Activated naive CD8-positive, alpha-beta T cell (primary cell): Measurements from ENCODE around the gene HDAC8.
"Not testable (repeated sequence)": the region's sequence is repeated elsewhere in the genome, so short reads cannot be mapped to it uniquely, and the experiment has no call there.

ENCODE experiments used
- H3K27ac Mint-ChIP-seq: one replicate; pipeline ENCODE4 v1.8.0; 2021; ENCODE audit warnings: mixed read lengths
- H3K27me3 Mint-ChIP-seq: one replicate; pipeline ENCODE4 v1.8.0; 2021; ENCODE audit warnings: mixed read lengths
- H3K36me3 Mint-ChIP-seq: one replicate; pipeline ENCODE4 v1.8.0; 2021; ENCODE audit warnings: mixed read lengths
- H3K4me1 Mint-ChIP-seq: one replicate; pipeline ENCODE4 v1.8.0; 2021; ENCODE audit warnings: low read depth, mixed read lengths
- H3K4me3 Mint-ChIP-seq: one replicate; pipeline ENCODE4 v1.8.0; 2021; ENCODE audit warnings: mild to moderate bottlenecking, mixed read lengths
- H3K9me3 Mint-ChIP-seq: one replicate; pipeline ENCODE4 v1.8.0; 2021; ENCODE audit warnings: low read depth, mixed read lengths

The HDAC8 gene

DNA sequence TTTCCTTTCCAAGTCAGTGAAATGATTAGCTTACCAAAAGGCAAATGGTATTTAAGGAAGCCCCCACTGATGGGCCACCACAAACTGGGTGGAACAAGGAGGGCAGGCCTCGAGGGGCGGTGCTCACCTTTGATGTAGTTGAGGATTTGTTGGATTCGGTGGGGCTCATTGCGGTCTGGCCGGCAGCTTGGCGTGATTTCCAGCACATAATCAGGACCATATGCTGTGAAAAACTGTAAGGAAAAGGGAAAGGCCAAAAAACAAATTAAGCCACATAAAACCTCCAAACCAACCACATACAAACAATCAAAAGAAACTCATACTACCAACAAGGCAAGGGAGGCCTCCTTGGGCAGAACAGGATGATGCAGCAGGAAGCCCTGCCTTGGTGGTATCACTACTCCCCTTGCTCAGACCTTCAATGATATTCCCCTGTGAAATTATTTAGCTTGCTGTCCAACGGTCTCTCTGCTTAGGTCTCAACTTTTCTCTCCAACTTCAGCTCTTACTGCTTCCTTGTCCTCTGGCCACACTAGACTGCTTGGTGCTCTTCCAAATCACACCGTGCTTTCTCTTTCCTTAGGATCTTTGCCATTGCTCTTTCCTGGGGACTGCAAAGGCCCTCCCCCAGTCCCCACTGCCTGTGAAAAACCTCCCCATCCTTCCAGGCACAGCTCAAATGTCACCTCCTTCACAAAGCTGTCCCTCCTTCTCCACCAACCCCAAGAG lies 220.9 kb downstream of the HDAC8 start:
- Mint-ChIP-seq H3K27me3 (no peaks in the 10 kb centered on the region), H3K4me1 (no peaks in the 10 kb centered on the region), H3K36me3 (peaks cover 12% of the 10 kb centered on the region), H3K9me3 (no peaks in the 10 kb centered on the region), H3K4me3 (no peak overlapping the region), H3K27ac (no peak overlapping the region)

DNA sequence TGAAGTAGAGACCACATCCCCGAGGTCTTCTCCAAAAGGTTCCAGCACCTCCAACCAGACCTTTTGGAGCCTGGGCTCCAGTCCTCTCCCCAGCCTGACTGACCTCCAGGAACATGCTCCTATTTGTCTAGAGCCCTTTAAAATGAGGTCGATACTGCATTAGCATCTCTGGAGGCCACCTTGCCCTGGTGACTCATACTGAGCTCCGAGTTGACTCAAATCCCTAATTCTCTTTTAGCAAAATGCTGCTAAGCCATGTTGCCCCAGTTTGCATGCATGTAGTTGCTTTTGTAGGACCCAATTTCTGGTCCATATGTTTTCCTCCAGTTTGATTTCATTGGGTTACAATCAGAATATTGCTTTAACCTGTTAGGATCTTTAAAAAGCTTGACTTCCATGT lies 223.5 kb downstream of the HDAC8 start:
- Mint-ChIP-seq H3K4me1 (no peaks in the 10 kb centered on the region), H3K4me3 (no peak overlapping the region), H3K36me3 (peaks cover 6% of the 10 kb centered on the region), H3K9me3 (no peaks in the 10 kb centered on the region), H3K27me3 (no peaks in the 10 kb centered on the region), H3K27ac (no peak overlapping the region)

DNA sequence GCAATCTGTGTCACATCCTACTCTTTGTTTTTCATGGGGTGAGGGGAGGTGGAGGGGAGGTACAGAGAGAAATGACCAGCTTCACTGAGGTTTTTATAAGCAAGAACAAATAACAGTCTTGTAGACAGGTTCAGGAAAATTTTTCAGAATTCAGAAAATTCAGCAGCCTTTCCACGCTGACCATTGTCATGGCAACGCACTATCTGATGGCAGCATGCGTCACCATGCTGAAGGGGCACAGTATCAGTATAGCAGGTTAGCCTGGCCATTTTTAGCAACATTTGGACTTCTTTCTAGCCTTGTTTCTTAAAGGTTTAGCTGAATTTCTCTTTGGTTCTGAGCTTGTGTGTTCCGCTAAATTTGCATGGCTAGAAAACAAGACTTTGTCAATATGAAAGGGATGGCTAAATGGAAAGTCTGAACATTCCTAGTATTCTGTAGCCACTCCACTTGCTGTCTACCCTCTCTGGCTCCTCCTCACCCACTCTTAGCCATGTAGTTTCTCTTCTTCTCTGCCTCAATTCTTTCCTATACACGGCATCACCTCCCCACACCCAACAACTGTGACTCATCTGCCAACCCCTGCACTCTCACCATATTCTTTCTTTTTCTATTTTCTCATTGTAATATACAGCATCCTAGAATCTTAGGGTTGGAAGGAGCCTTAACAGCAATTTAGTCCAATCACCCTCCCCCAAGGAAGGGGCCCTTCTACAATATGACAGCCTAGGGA lies 224.2 kb downstream of the HDAC8 start:
- Mint-ChIP-seq H3K4me1 (no peaks in the 10 kb centered on the region), H3K27ac (no peak overlapping the region), H3K36me3 (peaks cover 6% of the 10 kb centered on the region), H3K9me3 (no peaks in the 10 kb centered on the region), H3K27me3 (no peaks in the 10 kb centered on the region), H3K4me3 (no peak overlapping the region)

DNA sequence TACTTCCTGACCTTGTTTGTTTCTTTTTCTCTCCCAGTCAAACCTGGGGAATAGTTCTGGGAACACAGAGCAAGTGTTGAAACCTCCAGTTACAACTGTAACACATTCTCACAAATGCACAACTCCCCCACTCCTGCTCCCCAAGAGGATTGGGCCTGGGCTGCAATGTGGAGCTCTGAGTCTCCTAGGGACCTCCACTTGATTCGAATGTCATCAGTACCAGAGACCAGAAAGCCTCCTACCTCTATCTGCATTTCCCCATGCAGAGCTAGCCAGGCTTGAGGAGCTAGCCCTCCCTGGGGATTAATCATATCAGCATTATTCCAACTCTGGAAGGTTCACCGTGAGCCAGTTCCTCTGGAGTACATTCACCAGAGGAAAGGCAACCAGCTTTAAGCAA lies 225.3 kb downstream of the HDAC8 start:
- H3K27ac Mint-ChIP-seq, result no peak overlapping the region
- no peaks in the 10 kb centered on the region for H3K27me3 Mint-ChIP-seq
- no peaks in the 10 kb centered on the region for H3K4me1 Mint-ChIP-seq
- no peak overlapping the region for H3K4me3 Mint-ChIP-seq
- no peaks in the 10 kb centered on the region for H3K9me3 Mint-ChIP-seq
- peaks cover 6% of the 10 kb centered on the region for H3K36me3 Mint-ChIP-seq

DNA sequence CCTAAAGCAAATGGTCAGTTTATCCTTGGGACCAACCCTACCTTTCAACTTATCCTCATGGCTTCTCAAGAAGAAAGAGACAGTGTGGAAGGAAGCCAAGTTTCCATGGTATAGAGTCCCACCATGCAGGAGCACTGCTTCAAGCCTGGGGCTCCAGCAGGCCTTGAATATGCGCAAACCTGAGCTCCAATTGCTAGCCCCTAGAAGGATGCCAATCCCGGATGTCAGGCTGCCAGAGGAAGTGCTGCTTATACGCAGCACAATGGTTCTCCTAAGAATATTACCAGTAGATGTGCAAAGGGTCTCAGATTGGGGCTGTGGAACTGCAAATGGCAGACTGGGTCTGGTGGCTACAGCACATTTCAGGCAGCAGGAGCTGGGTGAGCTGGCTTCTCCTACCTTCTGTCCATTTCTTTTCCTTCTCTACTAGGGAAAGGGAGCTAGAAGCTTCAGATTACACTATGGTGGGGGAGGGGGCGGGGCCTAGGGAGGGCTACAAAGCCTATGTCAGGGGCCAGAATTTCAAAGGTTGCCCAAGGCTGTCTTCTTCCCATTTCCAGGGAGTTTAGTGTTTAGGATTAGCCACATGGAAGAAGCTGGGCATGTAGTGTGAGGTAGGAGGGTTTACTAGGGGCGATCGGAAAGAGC lies 226.2 kb downstream of the HDAC8 start:
- no peaks in the 10 kb centered on the region for H3K9me3 Mint-ChIP-seq
- no peak overlapping the region for H3K27ac Mint-ChIP-seq
- H3K27me3 Mint-ChIP-seq, result no peaks in the 10 kb centered on the region
- H3K4me3 Mint-ChIP-seq, result no peak overlapping the region
- H3K4me1 Mint-ChIP-seq, result no peaks in the 10 kb centered on the region
- peaks cover 3% of the 10 kb centered on the region for H3K36me3 Mint-ChIP-seq

DNA sequence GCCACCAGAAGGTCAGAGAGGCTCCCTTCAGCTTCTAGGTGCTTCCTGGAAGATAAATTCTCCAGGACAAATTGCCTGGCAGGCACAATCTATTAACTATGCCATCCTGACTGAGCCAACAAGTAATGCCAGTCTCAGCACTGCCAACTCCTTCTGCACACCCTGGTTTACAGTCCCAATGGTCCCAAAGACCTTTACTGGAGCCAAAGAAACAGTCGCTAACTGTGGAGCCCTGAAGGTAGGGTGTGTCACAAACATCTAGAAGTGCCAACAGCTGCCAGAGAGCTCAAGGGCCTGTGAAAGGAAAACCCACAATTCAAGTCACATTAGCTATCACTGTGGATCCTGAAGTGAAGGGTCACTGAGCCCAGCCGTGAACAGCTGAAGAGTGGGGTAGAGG lies 232.0 kb downstream of the HDAC8 start:
- Mint-ChIP-seq H3K36me3 (peaks cover 6% of the 10 kb centered on the region), H3K27ac (no peak overlapping the region), H3K4me3 (no peak overlapping the region), H3K4me1 (no peaks in the 10 kb centered on the region), H3K27me3 (no peaks in the 10 kb centered on the region), H3K9me3 (no peaks in the 10 kb centered on the region)

DNA sequence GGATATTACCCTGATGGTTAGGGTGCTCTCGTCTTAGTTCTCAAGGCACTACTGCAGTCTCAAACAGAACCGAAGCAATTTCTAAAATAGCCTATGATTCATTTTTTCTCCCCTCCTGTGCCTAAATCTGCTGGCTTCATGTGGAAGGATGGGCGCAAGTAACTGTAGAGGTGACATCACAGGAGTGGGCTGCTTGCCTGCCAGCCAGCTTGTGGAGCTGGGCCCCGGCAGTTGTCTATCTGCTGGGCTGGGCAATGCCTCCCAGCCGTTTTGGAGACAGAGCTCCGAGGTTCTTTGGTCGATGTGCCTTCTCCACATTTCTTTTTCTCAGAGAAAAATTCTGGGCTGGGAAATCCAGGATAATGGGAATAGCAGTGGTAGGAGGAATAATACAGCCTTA lies 232.6 kb downstream of the HDAC8 start:
- H3K27ac Mint-ChIP-seq, result no peak overlapping the region
- H3K27me3 Mint-ChIP-seq, result no peaks in the 10 kb centered on the region
- H3K9me3 Mint-ChIP-seq, result no peaks in the 10 kb centered on the region
- no peaks in the 10 kb centered on the region for H3K4me1 Mint-ChIP-seq
- peaks cover 6% of the 10 kb centered on the region for H3K36me3 Mint-ChIP-seq
- no peak overlapping the region for H3K4me3 Mint-ChIP-seq

DNA sequence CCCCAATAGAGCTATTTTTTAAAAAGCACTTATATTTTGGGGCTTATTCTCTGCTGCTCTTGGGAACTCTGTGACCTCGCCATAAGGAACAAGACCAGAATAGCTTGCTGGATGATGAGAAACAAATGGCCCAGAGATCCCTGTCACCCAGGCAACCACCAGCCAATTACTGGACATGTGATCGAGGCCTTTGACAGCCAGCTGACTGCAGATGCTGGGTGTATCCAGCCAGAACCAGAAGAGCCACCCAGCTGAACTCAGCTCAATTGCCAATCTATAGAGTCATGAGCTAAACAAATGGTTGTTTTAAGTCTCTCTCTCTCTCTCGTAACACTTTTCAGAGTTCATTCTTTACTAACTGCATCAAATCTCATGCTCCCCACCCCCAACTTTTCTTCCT lies 242.5 kb downstream of the HDAC8 start:
- no peak overlapping the region for H3K27ac Mint-ChIP-seq
- H3K4me3 Mint-ChIP-seq, result no peak overlapping the region
- no peaks in the 10 kb centered on the region for H3K9me3 Mint-ChIP-seq
- H3K27me3 Mint-ChIP-seq, result no peaks in the 10 kb centered on the region
- peaks cover 6% of the 10 kb centered on the region for H3K4me1 Mint-ChIP-seq
- peaks cover 8% of the 10 kb centered on the region for H3K36me3 Mint-ChIP-seq

DNA sequence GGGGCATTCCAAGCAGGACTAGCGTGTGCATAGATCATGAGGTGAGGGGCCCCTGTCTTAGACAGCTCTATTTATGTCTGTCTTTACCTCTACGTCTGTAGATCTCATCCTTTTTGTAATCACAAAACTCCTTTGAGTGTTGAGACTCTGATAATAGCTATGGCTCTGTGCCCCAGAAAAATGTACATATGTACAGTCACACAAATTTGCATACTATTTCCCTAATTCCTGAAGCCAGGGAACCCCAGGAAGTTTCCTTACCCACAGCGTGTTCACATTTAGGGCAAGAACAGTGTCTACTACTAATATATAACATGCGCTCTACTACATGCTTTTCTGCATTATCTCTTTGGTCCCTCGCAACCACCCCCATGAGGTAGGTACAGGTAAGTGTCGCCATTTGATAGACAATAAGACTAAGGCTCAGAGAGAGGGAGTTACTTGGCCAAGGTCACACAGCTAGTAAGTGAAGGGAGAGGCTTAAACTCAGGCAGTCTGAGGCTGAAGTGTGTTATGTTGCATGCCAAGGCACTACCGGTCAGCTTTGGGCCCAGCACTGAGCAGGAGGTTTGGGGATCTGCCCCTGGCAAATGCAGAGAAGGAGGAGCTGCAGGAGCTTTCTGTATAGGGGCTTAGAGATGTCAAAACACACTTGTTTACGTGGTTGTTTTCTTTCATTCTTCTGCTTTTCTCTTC lies 245.9 kb downstream of the HDAC8 start:
- Mint-ChIP-seq H3K36me3 (peaks cover 4% of the 10 kb centered on the region), H3K4me1 (peaks cover 1% of the 10 kb centered on the region), H3K4me3 (no peak overlapping the region), H3K27ac (no peak overlapping the region), H3K9me3 (no peaks in the 10 kb centered on the region), H3K27me3 (no peaks in the 10 kb centered on the region)

DNA sequence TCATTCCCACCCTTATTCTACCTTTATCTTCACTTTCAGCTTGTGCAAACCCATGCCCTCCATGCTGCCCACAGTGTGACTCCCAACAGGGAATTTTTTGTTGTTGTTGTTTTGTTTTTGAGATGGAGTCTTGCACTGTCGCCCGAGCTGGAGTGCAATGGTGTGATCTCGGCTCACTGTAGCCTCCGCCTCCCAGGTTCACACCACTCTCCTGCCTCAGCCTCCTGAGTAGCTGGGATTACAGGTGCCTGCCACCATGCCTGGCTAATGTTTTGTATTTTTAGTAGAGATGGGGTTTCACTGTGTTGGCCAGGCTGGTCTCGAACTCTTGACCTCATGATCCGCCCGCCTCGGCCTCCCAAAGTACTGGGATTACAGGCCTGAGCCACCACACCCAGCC lies 253.0 kb downstream of the HDAC8 start:
- not testable (repeated sequence) for H3K9me3 Mint-ChIP-seq, H3K36me3 Mint-ChIP-seq, H3K27ac Mint-ChIP-seq, H3K4me3 Mint-ChIP-seq, H3K4me1 Mint-ChIP-seq, H3K27me3 Mint-ChIP-seq

DNA sequence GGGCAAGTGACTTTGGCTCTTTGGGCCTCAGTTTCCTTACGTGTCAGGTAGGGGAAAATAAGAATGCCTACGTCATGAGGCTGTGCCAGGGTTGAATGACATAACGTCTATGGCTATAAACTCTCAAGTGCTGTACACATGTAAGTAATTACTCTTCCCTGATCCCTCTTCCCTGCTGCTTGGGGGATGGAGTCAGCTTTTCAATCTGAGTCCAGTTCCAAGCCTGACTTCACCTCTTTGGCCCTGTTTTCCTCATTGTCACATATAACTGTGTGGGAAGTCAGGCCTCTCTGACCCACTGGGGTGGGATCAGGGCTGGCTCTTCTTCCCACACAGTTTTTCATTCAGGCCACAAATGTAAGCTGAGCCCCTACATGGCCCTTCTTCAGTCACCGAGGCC lies 255.5 kb downstream of the HDAC8 start:
- Mint-ChIP-seq H3K27me3 (no peaks in the 10 kb centered on the region), H3K27ac (no peak overlapping the region), H3K4me3 (no peak overlapping the region)

DNA sequence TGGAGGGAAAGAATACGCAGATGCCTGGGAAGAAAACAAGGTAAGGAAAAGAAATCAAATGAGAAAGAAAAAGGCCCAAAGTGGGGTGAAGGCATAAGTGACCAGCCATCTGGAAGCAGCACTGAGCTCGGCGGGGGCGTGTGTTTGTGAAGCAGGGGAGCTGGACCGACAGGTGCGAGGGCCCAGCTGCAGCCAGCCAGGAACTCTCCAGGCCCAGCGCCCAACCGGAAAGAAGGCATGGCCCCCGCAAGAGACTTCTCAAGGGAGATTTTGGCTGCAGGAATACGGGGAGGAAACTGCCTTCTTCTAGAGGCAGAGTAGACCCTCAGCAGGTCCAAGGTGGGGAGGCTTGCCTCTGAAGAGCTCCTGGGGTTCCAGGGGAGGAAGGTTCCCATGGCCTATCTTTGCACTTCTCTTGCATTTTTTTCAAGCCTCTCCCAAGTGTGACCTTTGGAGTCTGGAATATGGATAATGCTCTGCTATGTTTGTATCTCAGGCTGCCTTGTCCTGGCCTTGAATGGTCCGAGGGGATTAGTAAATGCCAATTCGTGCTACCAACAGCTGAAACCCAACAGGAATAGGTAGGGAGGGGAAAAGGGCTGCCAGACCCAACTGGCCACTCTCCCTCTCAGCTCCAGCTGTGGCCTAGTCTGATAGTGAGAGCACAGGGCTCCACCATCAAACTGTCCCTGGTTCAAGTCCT lies 256.1 kb downstream of the HDAC8 start:
- Mint-ChIP-seq H3K27me3 (no peaks in the 10 kb centered on the region), H3K4me1 (no peaks in the 10 kb centered on the region), H3K36me3 (no peaks in the 10 kb centered on the region), H3K4me3 (no peak overlapping the region), H3K27ac (no peak overlapping the region), H3K9me3 (no peaks in the 10 kb centered on the region)

More for the DNA sequence above, 255.5 kb downstream of the HDAC8 start:
- H3K36me3 Mint-ChIP-seq, result no peaks in the 10 kb centered on the region
- H3K4me1 Mint-ChIP-seq, result no peaks in the 10 kb centered on the region
- no peaks in the 10 kb centered on the region for H3K9me3 Mint-ChIP-seq

DNA sequence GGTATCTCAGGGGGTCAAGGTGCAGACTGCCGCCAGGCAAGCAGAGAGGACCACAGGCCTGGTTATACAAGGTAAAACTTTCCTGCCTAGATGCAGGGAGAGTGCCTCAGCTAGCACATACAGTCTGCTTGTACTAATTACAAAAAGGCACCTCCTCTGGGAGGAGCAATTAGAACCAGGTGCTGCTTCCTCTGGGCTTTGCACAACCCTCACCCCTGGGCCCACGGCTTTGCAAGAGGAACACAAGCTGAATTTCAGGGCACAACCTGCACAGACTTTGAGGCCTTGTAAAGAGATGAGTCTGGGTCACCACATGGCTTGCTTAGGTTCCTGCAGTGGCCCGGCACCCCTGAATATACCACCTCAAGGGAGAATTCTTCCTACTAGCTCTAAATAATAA lies 257.8 kb downstream of the HDAC8 start:
- no peaks in the 10 kb centered on the region for H3K4me1 Mint-ChIP-seq
- H3K36me3 Mint-ChIP-seq, result no peaks in the 10 kb centered on the region
- H3K4me3 Mint-ChIP-seq, result no peak overlapping the region
- H3K27me3 Mint-ChIP-seq, result peaks cover under 1% of the 10 kb centered on the region
- H3K27ac Mint-ChIP-seq, result no peak overlapping the region
- H3K9me3 Mint-ChIP-seq, result no peaks in the 10 kb centered on the region

DNA sequence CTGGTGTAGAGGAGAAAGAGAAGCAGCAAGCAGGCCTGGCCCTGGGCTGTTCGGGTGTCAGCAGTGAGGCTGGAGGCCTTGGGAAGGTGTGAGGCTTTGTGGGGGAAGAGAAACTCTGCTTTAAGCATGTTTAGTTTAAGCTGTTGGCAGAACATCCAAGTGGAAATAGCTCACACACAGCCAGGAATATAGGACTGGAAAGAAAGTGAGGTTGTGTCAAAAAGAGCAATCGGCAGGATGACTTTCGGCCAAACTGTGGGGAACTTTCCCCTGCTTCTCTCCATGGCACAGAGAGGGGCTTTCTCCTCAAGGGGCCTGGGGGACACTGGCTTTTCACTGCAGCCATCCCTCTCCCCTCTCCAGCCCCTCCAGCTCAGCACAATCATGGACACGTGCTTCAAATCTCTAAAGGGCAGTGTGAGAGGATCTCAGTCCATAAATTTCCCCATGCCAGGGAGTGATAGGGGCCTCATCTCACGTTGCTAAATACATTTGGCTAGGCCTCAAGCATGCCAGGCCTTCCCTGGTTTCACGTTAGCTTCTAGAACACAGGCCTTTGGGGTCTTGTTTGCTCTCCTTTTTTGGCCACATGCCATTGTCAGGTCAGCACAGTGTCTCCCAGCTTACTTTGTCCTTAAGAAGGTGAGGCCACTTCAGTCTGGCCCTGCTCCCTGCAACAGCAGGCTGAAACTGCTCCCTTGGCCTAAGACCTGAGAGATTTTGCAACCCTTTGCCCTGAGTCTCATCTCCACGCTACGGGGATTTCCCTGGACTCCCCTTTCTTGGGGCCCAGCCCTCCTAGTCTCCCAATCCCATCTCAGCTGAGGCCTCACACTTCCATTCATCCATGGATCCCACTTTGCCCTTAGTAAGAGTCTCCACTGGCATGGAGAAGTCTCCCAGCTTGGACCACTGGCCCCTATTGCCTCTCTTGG lies 258.7 kb downstream of the HDAC8 start:
- Mint-ChIP-seq H3K27me3 (peaks cover 2% of the 10 kb centered on the region), H3K27ac (no peak overlapping the region), H3K36me3 (no peaks in the 10 kb centered on the region), H3K4me3 (no peak overlapping the region), H3K9me3 (no peaks in the 10 kb centered on the region), H3K4me1 (peaks cover 2% of the 10 kb centered on the region)
